Stomach smooth muscle (tissue), 2 donors: ENCODE data around the gene INSR.

Experiments used
- H3K27ac ChIP-seq: one replicate; pipeline ENCODE4 v1.7.0; 2013; ENCODE audit warnings: mild to moderate bottlenecking, low read length, inconsistent platforms
- H3K27me3 ChIP-seq, 2 donors: one replicate each; pipeline ENCODE4 v1.7.0; 2013; ENCODE audit warnings: low read length in 2 of 2; ENCODE audit not compliant: insufficient read depth in 2 of 2, control insufficient read depth in 1 of 2
- H3K36me3 ChIP-seq, 2 donors: one replicate each; pipeline ENCODE4 v1.7.0; 2013; ENCODE audit warnings: low read length in 2 of 2; ENCODE audit not compliant: control insufficient read depth in 2 of 2, insufficient read depth in 2 of 2
- H3K4me1 ChIP-seq: one replicate; pipeline ENCODE4 v1.7.0; 2013; ENCODE audit warnings: low read length; ENCODE audit not compliant: control insufficient read depth, insufficient read depth
- H3K4me3 ChIP-seq, 2 donors: one replicate each; pipeline ENCODE4 v1.7.0; 2013; ENCODE audit warnings: low read length in 2 of 2
- H3K9ac ChIP-seq, 2 donors: one replicate each; pipeline ENCODE4 v1.7.0; 2013; ENCODE audit warnings: low read length in 2 of 2, mild to moderate bottlenecking in 1 of 2
- H3K9me3 ChIP-seq, 2 donors: one replicate each; pipeline ENCODE4 v1.7.0; 2013; ENCODE audit warnings: low read length in 2 of 2; ENCODE audit not compliant: control insufficient read depth in 2 of 2
- donor health status: healthy.
- donor health status: Pancreatic carcinoma.

The INSR gene

DNA sequence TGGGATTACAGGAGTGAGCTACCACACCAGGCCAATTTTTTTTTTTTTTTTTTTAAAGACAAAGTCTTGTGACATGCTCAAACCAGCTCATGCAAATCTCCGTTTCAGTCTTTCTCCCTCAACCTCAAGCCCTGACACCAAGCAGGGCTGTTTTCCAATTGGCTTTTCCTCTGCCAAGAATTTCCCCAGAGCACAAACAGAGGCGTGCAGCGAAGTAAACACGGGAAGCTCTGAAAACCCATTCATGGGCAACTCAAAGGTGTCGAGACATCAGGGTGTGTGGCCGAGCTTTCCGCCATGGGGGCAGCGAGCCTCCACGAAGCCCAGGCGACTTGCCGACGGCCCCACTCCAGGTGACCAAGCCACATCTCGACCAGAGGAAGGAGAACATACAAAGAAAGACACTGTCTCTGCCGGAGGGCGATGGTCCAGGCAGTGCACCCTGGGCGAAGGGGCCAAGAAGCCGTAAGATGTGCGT, 70.0 kb downstream of the INSR start:
- peak overlapping the region; percentile 85 for H3K27ac ChIP-seq
- peak overlapping the region; percentile 3 to 60 for H3K9ac ChIP-seq
- no peaks in the 10 kb centered on the region for H3K27me3 ChIP-seq
- no peaks in the 10 kb centered on the region for H3K9me3 ChIP-seq
- H3K4me3 ChIP-seq, result peak overlapping the region; percentile 58 to 69
- H3K36me3 ChIP-seq, result no peaks in the 10 kb centered on the region
- peaks cover 20% of the 10 kb centered on the region for H3K4me1 ChIP-seq

DNA sequence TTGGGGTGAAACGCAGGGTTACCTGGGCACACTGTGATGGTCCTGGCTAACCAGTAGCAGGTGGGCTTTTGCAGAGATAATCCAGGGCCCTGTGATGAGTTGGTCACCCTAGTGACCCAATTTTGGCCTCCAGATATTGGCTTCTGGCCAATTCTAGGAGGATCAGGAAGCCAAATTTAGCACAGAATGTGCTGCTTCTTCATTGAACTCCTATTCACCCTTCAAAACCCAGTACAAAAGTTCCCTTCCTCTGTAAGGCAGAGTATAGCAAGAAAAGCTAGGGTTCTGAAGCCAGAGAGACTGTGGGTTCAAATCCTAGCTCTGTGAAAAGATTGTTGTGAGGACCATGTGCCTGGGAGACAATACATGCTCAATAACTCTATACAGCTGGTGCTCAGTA, 70.8 kb downstream of the INSR start:
- no peak overlapping the region for H3K4me3 ChIP-seq
- H3K27ac ChIP-seq, result peak overlapping the region; percentile 85
- H3K9me3 ChIP-seq, result no peaks in the 10 kb centered on the region
- no peaks in the 10 kb centered on the region for H3K27me3 ChIP-seq
- H3K4me1 ChIP-seq, result peaks cover 17% of the 10 kb centered on the region
- no peak overlapping the region for H3K9ac ChIP-seq
- H3K36me3 ChIP-seq, result no peaks in the 10 kb centered on the region

- H3K27ac ChIP-seq, result no peak overlapping the region
- H3K9ac ChIP-seq, result no peak overlapping the region
- no peaks in the 10 kb centered on the region for H3K27me3 ChIP-seq
- H3K4me1 ChIP-seq, result peaks cover 4% of the 10 kb centered on the region
- H3K4me3 ChIP-seq, result no peak overlapping the region
- no peaks in the 10 kb centered on the region for H3K9me3 ChIP-seq
- no peaks in the 10 kb centered on the region for H3K36me3 ChIP-seq
Measured at GRCh38 chr19:7219056-7219455, 75.2 kb downstream of the INSR start.

DNA sequence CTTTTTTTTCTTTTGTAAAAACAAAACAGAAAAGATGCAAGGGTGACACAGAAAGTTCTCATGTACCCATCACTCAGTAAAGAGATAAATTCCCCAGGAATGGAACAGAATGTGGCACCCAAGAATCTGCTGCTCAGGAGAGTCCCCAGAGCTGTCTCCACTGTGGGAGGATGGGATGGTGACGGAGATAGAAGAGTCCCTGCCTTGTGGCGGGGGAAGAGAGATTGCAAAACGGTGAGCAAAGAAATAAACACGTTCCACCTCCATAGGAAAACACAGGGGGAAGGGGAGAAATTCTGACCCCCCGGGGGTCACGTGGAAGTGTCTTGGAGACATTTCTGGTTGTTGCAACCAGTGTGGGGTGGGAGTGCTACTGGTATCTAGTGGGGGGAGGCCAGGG, 76.4 kb downstream of the INSR start:
- Histone ChIP-seq H3K4me1 (peaks cover 4% of the 10 kb centered on the region), H3K9ac (no peak overlapping the region), H3K4me3 (no peak overlapping the region), H3K27me3 (no peaks in the 10 kb centered on the region), H3K36me3 (no peaks in the 10 kb centered on the region), H3K27ac (no peak overlapping the region), H3K9me3 (no peaks in the 10 kb centered on the region)

DNA sequence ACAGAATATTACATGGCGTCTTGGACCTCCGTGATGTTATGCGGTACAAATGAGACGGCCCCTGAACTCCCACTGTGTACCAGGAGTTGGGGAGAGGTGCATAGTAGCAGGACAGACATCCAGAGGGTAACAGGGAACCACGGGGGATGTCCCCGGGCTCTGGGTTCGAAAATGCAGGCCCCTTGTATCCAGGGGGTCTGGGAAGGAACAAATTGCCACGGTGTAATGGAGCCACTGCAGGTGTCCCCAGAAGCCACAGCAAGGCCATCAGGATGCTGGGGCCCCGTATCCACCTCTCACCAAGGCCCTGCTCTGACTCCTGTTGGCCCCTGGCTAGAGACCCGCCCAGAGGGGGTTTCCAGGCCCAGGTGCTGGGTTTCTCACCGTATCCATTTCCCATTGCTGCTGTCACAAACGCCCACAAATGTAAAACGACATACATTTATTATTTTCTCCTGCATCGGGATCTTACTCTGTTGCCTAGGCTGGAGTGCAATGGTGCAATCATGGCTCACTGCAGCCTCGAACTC, 77.8 kb downstream of the INSR start:
- H3K4me1 ChIP-seq, result peaks cover 14% of the 10 kb centered on the region
- no peak overlapping the region for H3K9ac ChIP-seq
- H3K27me3 ChIP-seq, result no peaks in the 10 kb centered on the region
- H3K27ac ChIP-seq, result no peak overlapping the region
- H3K36me3 ChIP-seq, result no peaks in the 10 kb centered on the region
- no peak overlapping the region for H3K4me3 ChIP-seq
- no peaks in the 10 kb centered on the region for H3K9me3 ChIP-seq

- no peak overlapping the region for H3K27ac ChIP-seq
- H3K27me3 ChIP-seq, result no peaks in the 10 kb centered on the region
- no peaks in the 10 kb centered on the region for H3K9me3 ChIP-seq
- no peak overlapping the region for H3K9ac ChIP-seq
- no peak overlapping the region for H3K4me3 ChIP-seq
- H3K4me1 ChIP-seq, result peaks cover 18% of the 10 kb centered on the region
- no peaks in the 10 kb centered on the region for H3K36me3 ChIP-seq
Measured at GRCh38 chr19:7215176-7215575, 79.0 kb downstream of the INSR start.

DNA sequence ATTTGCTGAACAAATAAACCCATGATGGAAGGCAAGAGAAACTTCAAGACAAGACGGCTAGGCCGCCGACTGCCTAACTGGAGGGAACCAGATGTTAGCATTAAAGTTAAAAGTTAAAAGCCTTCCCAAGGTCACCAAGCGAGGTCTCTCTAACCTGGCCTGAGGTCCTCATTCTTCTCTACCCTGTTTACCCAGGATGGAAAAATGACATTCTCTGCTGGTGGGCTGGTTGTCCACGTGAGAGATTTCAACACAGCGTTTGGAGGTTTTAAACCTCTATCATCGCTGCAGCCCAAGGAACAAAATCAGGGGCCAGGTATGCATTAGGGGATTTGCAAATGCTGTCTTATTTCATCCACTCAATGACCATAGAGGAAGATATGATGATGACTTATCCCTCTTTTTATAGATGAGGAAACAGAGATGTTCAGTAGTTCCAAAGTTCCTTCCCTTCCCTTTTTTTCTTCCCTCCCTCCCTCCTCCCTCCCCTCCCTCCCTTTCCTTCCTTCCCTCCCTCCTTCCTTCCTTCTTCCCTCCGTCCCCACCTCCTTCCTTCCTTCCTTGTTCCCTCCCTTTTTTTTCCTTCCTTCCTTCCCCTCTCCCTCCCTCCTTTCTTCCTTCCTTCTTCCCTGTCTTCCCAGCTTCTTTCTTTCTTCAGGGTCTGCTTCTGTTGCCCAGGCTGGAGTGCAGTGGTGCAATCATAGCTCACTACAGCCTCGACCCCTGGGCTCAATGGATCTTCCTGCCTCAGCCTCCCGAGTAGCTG, 79.7 kb downstream of the INSR start:
- H3K4me1 ChIP-seq, result peaks cover 18% of the 10 kb centered on the region
- no peaks in the 10 kb centered on the region for H3K36me3 ChIP-seq
- no peak overlapping the region for H3K27ac ChIP-seq
- no peak overlapping the region for H3K9ac ChIP-seq
- no peak overlapping the region for H3K4me3 ChIP-seq
- no peaks in the 10 kb centered on the region for H3K27me3 ChIP-seq
- H3K9me3 ChIP-seq, result no peaks in the 10 kb centered on the region

GRCh38 chr19:7213628-7214323, 80.4 kb downstream of the INSR start:
- Histone ChIP-seq H3K27me3 (no peaks in the 10 kb centered on the region), H3K27ac (no peak overlapping the region), H3K4me1 (peaks cover 18% of the 10 kb centered on the region), H3K9me3 (no peaks in the 10 kb centered on the region), H3K4me3 (no peak overlapping the region), H3K9ac (no peak overlapping the region), H3K36me3 (no peaks in the 10 kb centered on the region)

DNA sequence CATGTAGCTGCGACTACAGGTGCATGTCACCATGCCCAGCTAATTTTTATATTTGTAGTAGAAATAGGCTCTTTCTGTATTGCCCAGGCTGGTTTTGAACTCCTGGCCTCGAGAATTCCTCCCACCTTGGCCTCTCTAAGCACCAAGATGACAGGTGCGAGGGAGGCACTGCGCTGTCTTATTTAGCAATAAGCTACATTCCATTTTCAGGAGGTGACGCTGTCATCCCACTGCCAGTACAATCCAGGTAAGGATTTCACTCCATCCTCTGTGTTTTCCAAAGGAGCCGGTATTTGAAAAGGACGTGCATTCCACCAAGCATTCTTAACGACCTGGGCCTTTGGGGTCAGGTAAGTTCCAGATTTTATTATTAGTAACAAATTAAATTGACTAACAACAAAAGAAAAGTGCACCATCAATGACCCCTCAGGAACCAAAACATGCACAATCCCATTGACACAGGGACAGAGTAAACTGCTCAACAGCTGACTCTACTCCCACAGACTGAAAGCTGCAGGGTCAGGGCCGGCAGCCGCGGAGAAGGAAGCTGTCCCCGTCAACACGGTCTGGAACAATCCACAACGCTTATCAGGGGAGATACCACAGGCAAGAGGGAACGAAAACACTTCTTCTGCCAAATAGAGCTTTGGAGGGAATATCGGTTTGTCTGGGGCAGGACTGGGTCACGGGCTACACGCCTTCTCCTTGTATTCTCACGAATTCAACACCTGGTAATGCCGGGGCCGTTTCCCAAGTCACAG, 82.8 kb downstream of the INSR start:
- Histone ChIP-seq H3K4me1 (peaks cover 18% of the 10 kb centered on the region), H3K27ac (no peak overlapping the region), H3K4me3 (no peak overlapping the region), H3K27me3 (no peaks in the 10 kb centered on the region), H3K9me3 (no peaks in the 10 kb centered on the region), H3K9ac (no peak overlapping the region), H3K36me3 (no peaks in the 10 kb centered on the region)

- H3K9me3 ChIP-seq, result no peaks in the 10 kb centered on the region
- H3K36me3 ChIP-seq, result no peaks in the 10 kb centered on the region
- no peak overlapping the region for H3K27ac ChIP-seq
- H3K27me3 ChIP-seq, result no peaks in the 10 kb centered on the region
- no peak overlapping the region for H3K9ac ChIP-seq
- peaks cover 18% of the 10 kb centered on the region for H3K4me1 ChIP-seq
- no peak overlapping the region for H3K4me3 ChIP-seq
Measured at GRCh38 chr19:7210359-7210758, 83.9 kb downstream of the INSR start.
